Smooth muscle cell (in vitro differentiated cells): ENCODE data around the gene HOXD9. TPM values are rescaled to one million over a fixed set of nuclear protein-coding genes. Genes with fewer than 3 reads are reported as not detected.

Experiments used
- DNase-seq: peaks from one replicate; lab custom pipeline; 2025; ENCODE audit not compliant: unreplicated experiment; lab: John Stamatoyannopoulos, UW
- H2AFZ ChIP-seq: fragments of 200-600 bp; sonication (generic); 2 replicates; pipeline ENCODE4 v1.6.0; 2016; ENCODE audit warnings: antibody characterized with exemption, low read depth, mild to moderate bottlenecking
- H3F3A ChIP-seq: fragments of 200-600 bp; sonication (generic); 2 replicates; pipeline ENCODE4 v1.6.0; 2017; ENCODE audit warnings: antibody characterized with exemption, low read depth
- H3K27ac ChIP-seq: fragments of 200-600 bp; sonication (generic); 2 replicates; pipeline ENCODE4 v1.5.1; 2016; ENCODE audit warnings: low read depth, mild to moderate bottlenecking
- H3K27me3 ChIP-seq: fragments of 200-600 bp; sonication (generic); 2 replicates; pipeline ENCODE4 v1.6.1; 2016; ENCODE audit warnings: low read depth, mild to moderate bottlenecking
- H3K36me3 ChIP-seq: fragments of 200-600 bp; sonication (generic); 2 replicates; pipeline ENCODE4 v1.5.1; 2016; ENCODE audit warnings: low read depth
- H3K4me1 ChIP-seq: fragments of 200-600 bp; sonication (generic); 2 replicates; pipeline ENCODE4 v1.5.1; 2016; ENCODE audit warnings: low read depth
- H3K4me2 ChIP-seq: fragments of 200-600 bp; sonication (generic); 2 replicates; pipeline ENCODE4 v1.6.0; 2016; ENCODE audit warnings: mild to moderate bottlenecking
- H3K4me3 ChIP-seq: fragments of 200-600 bp; sonication (generic); 2 replicates; pipeline ENCODE4 v1.5.1; 2016; ENCODE audit warnings: mild to moderate bottlenecking
- H3K79me2 ChIP-seq: fragments of 200-600 bp; sonication (generic); 2 replicates; pipeline ENCODE4 v1.6.0; 2016; ENCODE audit warnings: low read depth, mild to moderate bottlenecking
- H3K9ac ChIP-seq: fragments of 200-600 bp; sonication (generic); 2 replicates; pipeline ENCODE4 v1.6.0; 2016; ENCODE audit warnings: low read depth
- H3K9me3 ChIP-seq: fragments of 200-600 bp; sonication (generic); replicated peaks from 2 replicates; pipeline ENCODE4 v1.5.1; 2016; ENCODE audit warnings: low read depth
- H4K20me1 ChIP-seq: fragments of 200-600 bp; sonication (generic); 2 replicates; pipeline ENCODE4 v1.6.0; 2016; ENCODE audit warnings: low read depth
- CTCF ChIP-seq: fragments of 200-600 bp; sonication (generic); IDR thresholded peaks from 2 replicates; pipeline ENCODE4 v1.5.1; 2017; ENCODE audit warnings: borderline replicate concordance, mild to moderate bottlenecking, antibody characterized with exemption; ENCODE audit not compliant: insufficient read depth, poor library complexity, severe bottlenecking
- WGBS: methylation state at CpG from one replicate; pipeline ENCODE4 v1.1.7; 2016; ENCODE audit warnings: low lambda C conversion rate; 5-methylcytosine and 5-hydroxymethylcytosine counted together
- polyA plus RNA-seq: library from polyadenylated mRNA; unstranded; fragments of >200 nt; fragmentation: Nextera tagmentation; extraction: Ambion mirVana; gene quantifications from 2 replicates; pipeline ENCODE4 v1.2.1, GENCODE V29; 2016
- total RNA-seq: library from RNA; depleted of rRNA; stranded (reverse); fragments of >200 nt; gene quantifications from 2 replicates; pipeline ENCODE4 v1.2.3, GENCODE V29; 2014

HOXD9 gene
- total and polyA plus RNA-seq, 2 experiments from 2014 or later = 0.49 to 2.2 TPM

GRCh38 chr2:176130957-176131847 is 8.7 kb downstream of the HOXD9 start:
- no peaks in the 10 kb centered on the region for H3K36me3 ChIP-seq
- no peak overlapping the region for H3K9ac ChIP-seq
- peaks cover 98% of the 10 kb centered on the region for H3K27me3 ChIP-seq
- no peaks in the 10 kb centered on the region for H3K9me3 ChIP-seq
- no peak for DNase-seq
- H3K4me2 ChIP-seq = peak overlapping the region; percentile 87
- no peak overlapping the region for H3K27ac ChIP-seq
- H3F3A ChIP-seq = no peaks in the 10 kb centered on the region
- peaks cover 7% of the 10 kb centered on the region for H3K4me1 ChIP-seq
- no peak for TF ChIP-seq CTCF
- no peak overlapping the region for H2AFZ ChIP-seq
- WGBS = 31% methylated on average over 15 of the region's 15 CpGs
- H3K79me2 ChIP-seq = no peaks in the 10 kb centered on the region
- H3K4me3 ChIP-seq = peak overlapping the region; percentile 54
- no peaks in the 10 kb centered on the region for H4K20me1 ChIP-seq

GRCh38 chr2:176131848-176132158 is 9.3 kb downstream of the HOXD9 start:
- H3K4me1 ChIP-seq = peaks cover 7% of the 10 kb centered on the region
- H2AFZ ChIP-seq = no peak overlapping the region
- no peak for TF ChIP-seq CTCF
- no peaks in the 10 kb centered on the region for H3F3A ChIP-seq
- H3K36me3 ChIP-seq = no peaks in the 10 kb centered on the region
- peaks cover 98% of the 10 kb centered on the region for H3K27me3 ChIP-seq
- no peak for DNase-seq
- H3K4me3 ChIP-seq = peak overlapping the region; percentile 37
- no peaks in the 10 kb centered on the region for H4K20me1 ChIP-seq
- no peaks in the 10 kb centered on the region for H3K9me3 ChIP-seq
- WGBS = 34% methylated on average over 4 of the region's 4 CpGs
- H3K27ac ChIP-seq = no peak overlapping the region
- H3K9ac ChIP-seq = no peak overlapping the region
- H3K79me2 ChIP-seq = no peaks in the 10 kb centered on the region
- peak overlapping the region; percentile 84 for H3K4me2 ChIP-seq

GRCh38 chr2:176132205-176133171 is 10.0 kb downstream of the HOXD9 start:
- no peaks in the 10 kb centered on the region for H3K9me3 ChIP-seq
- peaks cover 98% of the 10 kb centered on the region for H3K27me3 ChIP-seq
- H3F3A ChIP-seq = no peaks in the 10 kb centered on the region
- no peaks in the 10 kb centered on the region for H3K36me3 ChIP-seq
- peaks cover 7% of the 10 kb centered on the region for H3K4me1 ChIP-seq
- no peak overlapping the region for H3K27ac ChIP-seq
- no peak for DNase-seq
- H3K4me2 ChIP-seq = peak overlapping the region; percentile 84
- peak overlapping the region; percentile 37 for H3K4me3 ChIP-seq
- no peaks in the 10 kb centered on the region for H3K79me2 ChIP-seq
- 9% methylated on average over 33 of the region's 33 CpGs for WGBS
- peak overlapping the region; percentile 11 for H2AFZ ChIP-seq
- H3K9ac ChIP-seq = no peak overlapping the region
- TF ChIP-seq CTCF = no peak
- H4K20me1 ChIP-seq = no peaks in the 10 kb centered on the region
